ENCODE measurements around the gene MSH4. TPM values are rescaled to one million over a fixed set of nuclear protein-coding genes. Genes with fewer than 3 reads are reported as not detected.
"Not testable (repeated sequence)": the region's sequence is repeated elsewhere in the genome, so short reads cannot be mapped to it uniquely, and the experiment has no call there.

Gene MSH4
- total RNA-seq, 1 donor: 0.09 TPM

DNA sequence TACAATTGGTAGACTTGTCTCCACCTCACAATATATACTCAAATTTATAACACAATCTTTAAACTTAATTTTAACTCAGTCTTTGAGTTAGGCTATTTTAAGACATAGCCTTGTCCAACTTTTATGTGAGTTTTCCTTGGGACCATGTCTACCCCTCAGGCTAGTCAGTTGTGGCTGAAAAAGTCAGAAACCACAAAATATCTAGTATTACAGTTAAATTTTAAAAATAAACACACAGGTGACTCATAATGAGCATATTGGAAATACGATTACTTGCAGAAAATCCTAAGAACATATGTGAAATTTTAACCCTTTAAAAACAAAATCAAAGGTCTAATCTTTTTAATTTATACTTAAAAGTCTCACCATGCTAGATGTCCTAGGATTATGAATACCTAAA, 140.4 kb downstream of the MSH4 start:
- H3K4me3 ChIP-seq (ENCODE audit: low read depth, low read length): no peak overlapping the region
- TF ChIP-seq, protein P1, sequence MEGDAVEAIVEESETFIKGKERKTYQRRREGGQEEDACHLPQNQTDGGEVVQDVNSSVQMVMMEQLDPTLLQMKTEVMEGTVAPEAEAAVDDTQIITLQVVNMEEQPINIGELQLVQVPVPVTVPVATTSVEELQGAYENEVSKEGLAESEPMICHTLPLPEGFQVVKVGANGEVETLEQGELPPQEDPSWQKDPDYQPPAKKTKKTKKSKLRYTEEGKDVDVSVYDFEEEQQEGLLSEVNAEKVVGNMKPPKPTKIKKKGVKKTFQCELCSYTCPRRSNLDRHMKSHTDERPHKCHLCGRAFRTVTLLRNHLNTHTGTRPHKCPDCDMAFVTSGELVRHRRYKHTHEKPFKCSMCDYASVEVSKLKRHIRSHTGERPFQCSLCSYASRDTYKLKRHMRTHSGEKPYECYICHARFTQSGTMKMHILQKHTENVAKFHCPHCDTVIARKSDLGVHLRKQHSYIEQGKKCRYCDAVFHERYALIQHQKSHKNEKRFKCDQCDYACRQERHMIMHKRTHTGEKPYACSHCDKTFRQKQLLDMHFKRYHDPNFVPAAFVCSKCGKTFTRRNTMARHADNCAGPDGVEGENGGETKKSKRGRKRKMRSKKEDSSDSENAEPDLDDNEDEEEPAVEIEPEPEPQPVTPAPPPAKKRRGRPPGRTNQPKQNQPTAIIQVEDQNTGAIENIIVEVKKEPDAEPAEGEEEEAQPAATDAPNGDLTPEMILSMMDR (IDR thresholded peaks at IDR 0.05; ENCODE audit: insufficient read depth, low read length): no peak
- peak; percentile 4 for DNase-seq (ENCODE audit: low read depth)

DNA sequence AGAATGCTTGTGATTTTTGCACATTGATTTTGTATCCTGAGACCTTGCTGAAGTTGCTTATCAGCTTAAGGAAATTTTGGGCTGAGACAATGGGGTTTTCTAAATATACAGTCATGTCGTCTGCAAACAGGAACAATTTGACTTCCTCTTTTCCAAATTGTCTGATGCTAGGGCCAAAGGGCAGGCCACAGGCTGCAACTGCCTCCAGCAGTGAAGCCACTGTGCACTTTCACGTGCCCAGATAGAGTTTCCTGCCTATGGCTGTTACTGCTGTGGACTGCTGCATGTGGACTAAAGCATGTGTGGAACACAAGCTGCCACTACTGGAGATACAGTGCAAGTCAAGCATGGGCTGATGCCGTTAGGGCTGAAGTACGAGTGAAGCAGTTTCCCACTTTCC, 146.4 kb downstream of the MSH4 start:
- not testable (repeated sequence) for DNase-seq (ENCODE audit: low read depth); H3K4me3 ChIP-seq (ENCODE audit: low read depth, low read length)

DNA sequence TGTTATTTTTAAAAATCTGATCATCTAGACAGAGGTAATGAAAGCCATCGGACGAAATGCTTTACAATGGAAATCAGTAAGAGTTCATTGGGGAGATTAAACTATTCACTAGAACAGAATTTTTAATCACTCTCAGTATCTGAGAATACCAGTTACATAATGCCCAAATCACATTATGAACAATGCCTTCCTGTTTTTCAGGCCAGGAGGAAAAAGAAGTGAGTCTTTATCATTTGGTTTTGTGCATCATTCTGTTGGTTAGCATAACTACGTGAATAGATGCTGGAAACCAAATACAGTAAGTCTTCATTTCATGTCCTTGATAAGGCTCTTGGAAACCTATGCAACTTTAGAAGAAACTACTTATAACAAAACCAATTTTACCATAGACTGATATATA, 153.5 kb downstream of the MSH4 start:
- no peak for DNase-seq (ENCODE audit: low read depth)
- TF ChIP-seq, protein P1 (IDR thresholded peaks at IDR 0.05; ENCODE audit: insufficient read depth, low read length): no peak
- H3K4me3 ChIP-seq (ENCODE audit: low read depth, low read length): no peak overlapping the region

DNA sequence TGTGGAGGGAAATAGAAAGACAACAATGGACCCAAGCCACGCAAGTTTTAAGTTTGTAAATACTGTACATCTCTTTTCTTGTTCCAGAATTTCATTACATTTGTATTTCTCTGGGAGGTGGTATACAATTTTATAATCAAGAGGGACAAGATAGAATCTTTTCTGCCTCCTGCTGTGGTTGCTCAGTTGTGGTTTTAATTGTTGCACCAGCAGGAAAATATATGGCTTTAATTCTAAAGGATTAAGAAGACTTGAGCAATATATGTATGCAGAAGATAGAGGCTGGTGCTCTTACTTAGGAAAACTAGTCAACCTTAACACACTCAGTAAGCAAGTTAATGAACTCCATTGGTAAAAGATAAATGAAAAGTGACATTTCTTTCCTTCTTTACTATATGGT, 155.3 kb downstream of the MSH4 start:
- DNase-seq (ENCODE audit: low read depth): no peak
- H3K4me3 ChIP-seq (ENCODE audit: low read depth, low read length): no peak overlapping the region
- TF ChIP-seq, protein P1 (IDR thresholded peaks at IDR 0.05; ENCODE audit: insufficient read depth, low read length): no peak

DNA sequence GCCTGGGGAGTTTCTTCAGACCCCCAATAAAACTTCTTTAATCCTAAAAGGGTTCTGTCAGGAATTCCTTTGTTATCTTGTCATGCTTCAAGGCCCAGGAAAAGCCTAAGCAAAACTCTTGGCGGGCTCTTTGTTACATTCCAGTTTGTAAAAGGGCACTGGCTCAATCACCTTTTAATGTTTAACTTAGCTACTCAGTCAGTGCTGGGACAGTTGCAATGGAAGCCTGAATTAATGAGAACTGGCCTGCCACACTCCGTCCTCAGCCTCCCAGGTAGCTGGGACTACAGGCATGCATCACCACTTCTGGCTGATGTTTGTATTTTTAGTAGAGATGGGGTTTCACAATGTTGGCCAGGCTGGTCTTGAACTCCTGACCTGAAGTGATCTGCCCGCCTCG, 156.8 kb downstream of the MSH4 start:
- no peak for DNase-seq (ENCODE audit: low read depth)
- TF ChIP-seq, protein P1 (IDR thresholded peaks at IDR 0.05; ENCODE audit: insufficient read depth, low read length): no peak
- H3K4me3 ChIP-seq (ENCODE audit: low read depth, low read length): no peak overlapping the region

DNA sequence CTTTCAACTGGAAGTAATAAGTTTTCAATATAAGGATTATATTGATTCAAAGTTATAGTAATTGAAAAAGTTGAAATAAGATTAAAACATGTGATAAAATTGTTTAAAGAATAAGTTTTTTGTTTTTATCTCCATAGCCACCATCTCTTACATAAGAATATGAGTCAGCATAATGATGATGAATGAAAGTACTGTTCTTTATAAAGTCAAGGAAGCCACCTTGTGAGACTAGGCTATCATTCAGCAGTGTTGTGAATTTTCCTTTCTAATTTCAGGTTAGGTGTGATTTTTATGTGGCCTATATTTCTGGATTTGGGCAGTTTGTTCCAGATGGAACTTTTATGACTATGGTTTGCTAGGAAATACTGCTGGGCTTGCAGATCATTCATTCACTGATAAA, 157.9 kb downstream of the MSH4 start:
- no peak for DNase-seq (ENCODE audit: low read depth)
- no peak overlapping the region for H3K4me3 ChIP-seq (ENCODE audit: low read depth, low read length)
- TF ChIP-seq, protein P1 (IDR thresholded peaks at IDR 0.05; ENCODE audit: insufficient read depth, low read length): no peak

Small RNA genes within 50 kb of the gene (small RNA-seq; reads per million reads assigned to genes)
- not detected for gene SNORD45A
- not detected for gene SNORD45B
- gene SNORD45C: not detected

Other genes with a start within 250 kb of the MSH4 start
- 0.45 TPM in 1 of 2 replicates, not detected in the other for gene SLC44A5, start 185.8 kb upstream of the MSH4 start, total RNA-seq (ENCODE audit: low replicate concordance)
- gene ACADM, start 72.2 kb upstream of the MSH4 start, total RNA-seq (ENCODE audit: low replicate concordance): 41.4 and 92.8 TPM in 2 replicates
- 82.5 and 91.8 TPM in 2 replicates for gene RABGGTB, start 10.6 kb upstream of the MSH4 start, total RNA-seq (ENCODE audit: low replicate concordance)
- not detected in 2 replicates for gene ASB17, start 135.5 kb downstream of the MSH4 start, total RNA-seq (ENCODE audit: low replicate concordance)

All from fibroblast of the aortic adventitia (primary cell).